HG03095 (cell line): Measurements from ENCODE around the gene IGFN1.

ENCODE experiments used
- ATAC-seq: cut with Tn5 transposase; IDR thresholded peaks from one replicate; pipeline ENCODE4 v1.9.1; 2021; ENCODE audit warnings: moderate library complexity; ENCODE audit not compliant: unreplicated experiment

The IGFN1 gene

GRCh38 chr1:201215531-201216357, 25.1 kb downstream of the IGFN1 start:
- no peak for ATAC-seq

GRCh38 chr1:201216395-201217085, 25.9 kb downstream of the IGFN1 start:
- ATAC-seq, result no peak

- ATAC-seq, result no peak
Measured at GRCh38 chr1:201217146-201217545, 26.5 kb downstream of the IGFN1 start.

- no peak for ATAC-seq
Measured at GRCh38 chr1:201217851-201218250, 27.2 kb downstream of the IGFN1 start.

- ATAC-seq, result no peak
Measured at GRCh38 chr1:201218409-201218808, 27.8 kb downstream of the IGFN1 start.

GRCh38 chr1:201219481-201220387, 29.1 kb downstream of the IGFN1 start:
- no peak for ATAC-seq

- ATAC-seq, result no peak
Measured at GRCh38 chr1:201220388-201220715, 29.7 kb downstream of the IGFN1 start.

GRCh38 chr1:201221201-201221846, 30.7 kb downstream of the IGFN1 start:
- ATAC-seq, result no peak

GRCh38 chr1:201222125-201222524, 31.5 kb downstream of the IGFN1 start:
- ATAC-seq, result no peak

- no peak for ATAC-seq
Measured at GRCh38 chr1:201223852-201224665, 33.4 kb downstream of the IGFN1 start.

- no peak for ATAC-seq
Measured at GRCh38 chr1:201224666-201225370, 34.2 kb downstream of the IGFN1 start.

- no peak for ATAC-seq
Measured at GRCh38 chr1:201226178-201226514, 35.5 kb downstream of the IGFN1 start.

- no peak for ATAC-seq
Measured at GRCh38 chr1:201226859-201227488, 36.4 kb downstream of the IGFN1 start.

- no peak for ATAC-seq
Measured at GRCh38 chr1:201228011-201228983, 37.7 kb downstream of the IGFN1 start.

GRCh38 chr1:201229095-201229494, 38.5 kb downstream of the IGFN1 start:
- no peak for ATAC-seq

- no peak for ATAC-seq
Measured at GRCh38 chr1:201229771-201230635, 39.4 kb downstream of the IGFN1 start.

- ATAC-seq, result no peak
Measured at GRCh38 chr1:201230676-201231075, 40.1 kb downstream of the IGFN1 start.
